HUES48 (cell line): ENCODE measurements around the gene UGP2.

ENCODE experiments used
- H3K27ac ChIP-seq: one replicate; pipeline ENCODE4 v1.7.0; 2013; ENCODE audit warnings: low read depth, low read length, inconsistent platforms
- H3K27me3 ChIP-seq: 2 replicates; pipeline ENCODE4 v1.6.1; 2013; ENCODE audit warnings: mild to moderate bottlenecking, low read length; ENCODE audit not compliant: control insufficient read depth, insufficient read depth
- H3K36me3 ChIP-seq: 2 replicates; pipeline ENCODE4 v1.6.1; 2013; ENCODE audit warnings: low read length; ENCODE audit not compliant: control insufficient read depth, insufficient read depth
- H3K4me1 ChIP-seq: 2 replicates; pipeline ENCODE4 v1.6.1; 2013; ENCODE audit warnings: mild to moderate bottlenecking, low read length; ENCODE audit not compliant: control insufficient read depth, insufficient read depth
- H3K4me3 ChIP-seq: 2 replicates; pipeline ENCODE4 v1.5.1; 2013; ENCODE audit warnings: mild to moderate bottlenecking, low read depth, low read length
- H3K9ac ChIP-seq: 2 replicates; pipeline ENCODE4 v1.6.1; 2013; ENCODE audit warnings: mild to moderate bottlenecking, low read depth, low read length, moderate library complexity
- H3K9me3 ChIP-seq: 2 replicates; pipeline ENCODE4 v1.6.1; 2013; ENCODE audit warnings: low read length; ENCODE audit not compliant: control insufficient read depth, insufficient read depth

UGP2 gene

GRCh38 chr2:63850204-63850571 lies 8.5 kb downstream of the UGP2 start:
- Histone ChIP-seq H3K9me3 (no peaks in the 10 kb centered on the region), H3K9ac (peak overlapping the region; percentile 21; the same call in 1 of the 2 replicates), H3K27ac (peak overlapping the region; percentile 97), H3K36me3 (peaks cover 53% of the 10 kb centered on the region), H3K4me1 (peaks cover 92% of the 10 kb centered on the region), H3K27me3 (no peaks in the 10 kb centered on the region), H3K4me3 (peak overlapping the region; percentile 50)

- Histone ChIP-seq H3K4me3 (peak overlapping the region; percentile 50), H3K9ac (peak overlapping the region; percentile 21), H3K36me3 (peaks cover 52% of the 10 kb centered on the region), H3K27me3 (no peaks in the 10 kb centered on the region), H3K4me1 (peaks cover 93% of the 10 kb centered on the region), H3K9me3 (no peaks in the 10 kb centered on the region), H3K27ac (peak overlapping the region; percentile 97)
Measured at GRCh38 chr2:63850649-63851048, 9.0 kb downstream of the UGP2 start.

DNA sequence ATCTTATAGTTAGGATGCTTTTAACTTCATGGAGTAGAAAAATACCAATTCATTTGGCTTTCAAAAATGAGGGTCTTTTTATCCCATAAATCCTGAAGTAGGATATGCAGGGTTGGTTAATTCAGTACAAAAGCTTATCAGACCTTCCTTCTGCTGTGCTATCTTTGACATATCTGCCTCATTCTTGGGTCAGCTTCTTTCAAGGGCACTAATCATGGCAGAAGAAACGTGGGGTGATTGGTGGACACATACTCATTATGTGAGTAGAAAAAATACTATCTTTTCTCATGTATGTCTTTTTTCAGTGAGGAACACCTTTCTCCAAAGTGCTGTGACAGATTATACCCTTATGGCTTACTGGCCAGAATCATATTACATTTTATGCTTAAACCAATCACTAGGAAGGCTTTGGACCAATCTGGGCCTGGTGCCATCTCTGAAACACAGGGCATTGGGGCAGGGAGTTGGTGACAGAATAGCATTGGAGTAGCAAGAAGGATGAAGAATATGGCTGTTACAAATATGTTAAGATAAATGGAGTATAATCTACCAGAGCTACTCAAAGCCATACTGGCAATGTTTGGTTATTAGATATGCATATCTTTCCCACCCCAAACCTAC lies 10.1 kb downstream of the UGP2 start:
- Histone ChIP-seq H3K4me1 (peaks cover 91% of the 10 kb centered on the region), H3K9me3 (no peaks in the 10 kb centered on the region), H3K27ac (peak overlapping the region; percentile 97), H3K9ac (no peak overlapping the region), H3K27me3 (no peaks in the 10 kb centered on the region), H3K36me3 (peaks cover 53% of the 10 kb centered on the region), H3K4me3 (peak overlapping the region; percentile 50; the same call in 1 of the 2 replicates)

GRCh38 chr2:63853527-63854310 lies 12.0 kb downstream of the UGP2 start:
- Histone ChIP-seq H3K9ac (peak overlapping the region; percentile 25; the same call in 1 of the 2 replicates), H3K27ac (peak overlapping the region; percentile 65), H3K27me3 (no peaks in the 10 kb centered on the region), H3K36me3 (peaks cover 72% of the 10 kb centered on the region), H3K4me3 (peak overlapping the region; percentile 38), H3K9me3 (no peaks in the 10 kb centered on the region), H3K4me1 (peaks cover 82% of the 10 kb centered on the region)

GRCh38 chr2:63855418-63856302 lies 14.0 kb downstream of the UGP2 start:
- Histone ChIP-seq H3K9ac (no peak overlapping the region), H3K36me3 (peaks cover 91% of the 10 kb centered on the region), H3K9me3 (no peaks in the 10 kb centered on the region), H3K4me3 (no peak overlapping the region), H3K27ac (no peak overlapping the region), H3K4me1 (peaks cover 64% of the 10 kb centered on the region), H3K27me3 (no peaks in the 10 kb centered on the region)

DNA sequence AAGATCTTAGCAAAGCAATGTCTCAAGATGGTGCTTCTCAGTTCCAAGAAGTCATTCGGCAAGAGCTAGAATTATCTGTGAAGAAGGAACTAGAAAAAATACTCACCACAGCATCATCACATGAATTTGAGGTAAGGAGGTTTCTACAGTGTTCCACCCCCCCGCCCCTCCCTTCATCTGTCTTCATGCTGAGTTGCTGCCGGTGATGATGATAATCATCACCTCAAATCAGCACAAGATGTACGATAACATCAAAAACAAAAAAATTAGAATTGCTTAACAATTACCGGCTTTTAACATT lies 14.6 kb downstream of the UGP2 start:
- H3K9me3 ChIP-seq = no peaks in the 10 kb centered on the region
- no peak overlapping the region for H3K27ac ChIP-seq
- no peak overlapping the region for H3K4me3 ChIP-seq
- no peaks in the 10 kb centered on the region for H3K27me3 ChIP-seq
- peaks cover 60% of the 10 kb centered on the region for H3K4me1 ChIP-seq
- H3K36me3 ChIP-seq = peaks cover 91% of the 10 kb centered on the region
- no peak overlapping the region for H3K9ac ChIP-seq

DNA sequence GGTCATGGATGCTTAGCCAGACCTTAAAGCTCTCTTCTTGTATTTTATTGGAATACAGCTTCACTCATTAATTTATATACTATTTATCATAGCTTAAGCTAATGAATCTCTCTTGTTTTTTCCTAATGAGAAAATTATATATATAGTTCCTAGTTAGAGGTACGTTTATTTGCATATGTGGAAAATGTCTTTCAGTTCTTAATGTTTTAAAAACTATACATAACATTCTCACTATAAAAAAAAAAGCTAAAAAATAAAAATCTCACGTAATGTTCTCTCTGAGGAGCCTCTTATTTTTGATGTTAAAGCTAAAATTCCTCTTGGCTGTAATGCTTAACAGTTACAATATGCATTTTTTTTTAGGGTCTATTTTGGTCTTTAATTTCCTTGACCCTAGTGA lies 16.6 kb downstream of the UGP2 start:
- Histone ChIP-seq H3K27me3 (no peaks in the 10 kb centered on the region), H3K4me3 (no peak overlapping the region), H3K9ac (no peak overlapping the region), H3K9me3 (no peaks in the 10 kb centered on the region), H3K4me1 (peaks cover 55% of the 10 kb centered on the region), H3K27ac (no peak overlapping the region), H3K36me3 (peaks cover 95% of the 10 kb centered on the region)

DNA sequence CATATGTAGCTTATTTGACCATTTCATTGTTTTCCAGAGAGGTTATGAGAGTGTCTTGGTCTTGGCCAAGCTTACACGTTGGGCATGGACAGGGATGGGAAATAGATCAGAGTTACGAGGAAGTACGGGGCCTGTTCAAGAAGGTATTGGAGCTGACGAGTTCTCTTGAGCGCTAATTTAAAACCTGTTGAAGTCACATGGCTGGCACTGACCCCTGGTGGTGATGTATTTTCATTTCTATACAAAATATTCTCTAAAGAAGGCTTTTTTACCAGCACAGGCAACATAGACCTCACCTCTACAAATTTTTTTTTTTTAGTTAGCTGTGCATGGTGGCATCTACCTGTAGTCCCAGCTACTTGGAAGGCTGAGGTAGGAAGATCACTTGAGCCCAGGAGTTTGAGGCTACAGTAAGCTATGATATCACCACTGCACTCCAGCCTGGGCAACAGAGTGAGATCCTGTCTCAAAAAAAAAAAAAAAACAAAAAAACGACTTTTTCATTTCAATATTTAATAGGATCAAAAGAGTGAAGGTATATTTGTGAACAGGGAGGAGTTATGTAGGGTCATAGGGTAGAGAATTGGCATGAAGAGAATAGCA lies 19.6 kb downstream of the UGP2 start:
- Histone ChIP-seq H3K27ac (no peak overlapping the region), H3K9me3 (no peaks in the 10 kb centered on the region), H3K36me3 (peaks cover 100% of the 10 kb centered on the region), H3K4me3 (no peak overlapping the region), H3K4me1 (peaks cover 53% of the 10 kb centered on the region), H3K27me3 (no peaks in the 10 kb centered on the region), H3K9ac (no peak overlapping the region)

- Histone ChIP-seq H3K27me3 (no peaks in the 10 kb centered on the region), H3K27ac (peak overlapping the region; percentile 39), H3K9me3 (no peaks in the 10 kb centered on the region), H3K9ac (no peak overlapping the region), H3K4me3 (no peak overlapping the region), H3K4me1 (peaks cover 55% of the 10 kb centered on the region), H3K36me3 (peaks cover 100% of the 10 kb centered on the region)
Measured at GRCh38 chr2:63862806-63863205, 21.1 kb downstream of the UGP2 start.

DNA sequence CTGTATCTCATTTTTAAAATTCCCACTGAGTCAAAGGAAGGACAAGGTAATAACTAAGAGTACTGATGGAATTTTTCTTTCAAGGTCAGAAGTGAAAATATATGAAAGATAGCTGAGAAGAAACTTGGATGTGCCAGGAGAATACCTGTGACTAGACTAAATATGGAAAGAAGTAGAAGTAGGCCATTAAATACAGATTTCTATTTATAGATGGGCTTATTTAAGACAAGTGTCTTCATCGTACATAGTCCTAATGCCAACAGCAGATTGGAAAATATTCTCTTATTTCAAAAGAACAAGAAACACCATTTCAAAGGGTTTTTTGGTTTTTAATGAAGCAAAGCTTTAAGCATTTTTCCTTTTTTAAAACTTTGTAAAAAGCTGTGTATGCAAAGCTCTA lies 22.0 kb downstream of the UGP2 start:
- Histone ChIP-seq H3K4me3 (no peak overlapping the region), H3K27me3 (no peaks in the 10 kb centered on the region), H3K9me3 (no peaks in the 10 kb centered on the region), H3K36me3 (peaks cover 100% of the 10 kb centered on the region), H3K9ac (no peak overlapping the region), H3K27ac (no peak overlapping the region), H3K4me1 (peaks cover 52% of the 10 kb centered on the region)
